GM18511 (cell line): ENCODE data around the gene GOLM1.
"Not testable (repeated sequence)": the region's sequence is repeated elsewhere in the genome, so short reads cannot be mapped to it uniquely, and the experiment has no call there.

Experiments
- ATAC-seq: cut with Tn5 transposase; IDR thresholded peaks from one replicate; pipeline ENCODE4 v1.9.1; 2021; ENCODE audit warnings: mild to moderate bottlenecking, moderate library complexity; ENCODE audit not compliant: unreplicated experiment

GOLM1 gene

DNA sequence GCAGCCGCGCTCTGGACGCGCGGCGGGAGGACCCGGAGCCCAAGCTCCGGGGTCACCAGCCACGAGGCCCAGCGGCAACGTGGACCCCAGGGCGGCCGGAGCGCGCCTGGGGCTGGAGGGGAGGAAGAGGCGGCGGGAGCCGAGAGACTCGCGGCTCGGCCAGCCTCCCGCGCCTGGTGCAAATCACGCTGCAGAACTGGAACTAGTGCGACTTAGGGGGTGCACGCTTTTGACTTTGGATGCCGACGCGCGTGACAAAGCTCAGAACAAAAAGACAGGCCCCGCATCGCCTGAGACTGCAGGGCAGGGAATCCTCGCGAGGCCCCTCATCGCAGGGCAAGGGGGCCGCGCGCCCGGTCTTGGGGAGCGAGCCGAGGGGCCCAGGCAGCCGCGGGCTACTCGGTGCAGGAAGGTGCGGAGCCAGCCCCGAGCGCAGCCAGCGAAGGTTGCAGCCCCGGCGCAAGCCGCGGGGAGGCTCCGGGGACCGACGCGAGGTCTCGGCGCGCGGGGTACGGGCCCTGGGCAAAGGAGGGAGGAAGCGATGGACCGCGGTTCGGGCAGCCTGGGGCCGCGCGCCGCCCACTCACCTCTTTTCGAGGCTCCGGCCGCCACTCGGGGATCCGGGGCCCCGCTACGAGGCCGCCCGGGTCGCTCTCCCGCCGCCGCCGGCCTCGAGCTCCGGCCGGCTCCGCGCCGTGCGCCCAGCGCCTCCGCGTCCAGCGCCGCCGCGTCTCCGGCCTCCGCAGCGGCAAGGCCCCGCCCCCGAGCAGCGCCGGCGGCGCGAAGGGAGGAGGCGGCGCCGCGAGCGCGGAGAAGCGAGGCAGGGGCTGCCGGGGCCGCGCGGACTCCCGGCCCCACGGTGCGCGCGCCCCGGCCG is at the start of gene GOLM1:
TSS of gene GOLM1 (minus strand) at position 735 of the 877 bp plus-strand sequence. CDS start 20,238 bp downstream, outside the sequence.
- ATAC-seq: peak; percentile 75

GRCh38 chr9:86146671-86147070 is 47.3 kb upstream of the GOLM1 start:
- not testable (repeated sequence) for ATAC-seq

DNA sequence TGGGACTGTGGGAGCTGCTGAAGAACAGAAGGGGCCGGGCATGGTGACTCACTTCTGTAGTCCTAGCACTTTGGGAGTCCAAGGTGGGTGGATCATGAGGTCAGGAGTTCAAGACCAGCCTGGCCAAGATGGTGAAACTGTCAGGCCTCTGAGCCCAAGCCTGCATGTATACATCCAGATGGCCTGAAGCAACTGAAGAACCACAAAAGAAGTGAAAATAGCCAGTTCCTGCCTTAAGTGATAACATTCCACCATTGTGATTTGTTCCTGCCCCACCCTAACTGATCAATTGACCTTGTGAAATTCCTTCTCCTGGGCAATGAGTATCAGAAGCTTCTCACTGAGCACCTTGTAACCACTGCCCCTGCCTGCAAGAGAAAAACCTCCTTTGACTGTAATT is 46.6 kb upstream of the GOLM1 start:
- ATAC-seq: not testable (repeated sequence)

DNA sequence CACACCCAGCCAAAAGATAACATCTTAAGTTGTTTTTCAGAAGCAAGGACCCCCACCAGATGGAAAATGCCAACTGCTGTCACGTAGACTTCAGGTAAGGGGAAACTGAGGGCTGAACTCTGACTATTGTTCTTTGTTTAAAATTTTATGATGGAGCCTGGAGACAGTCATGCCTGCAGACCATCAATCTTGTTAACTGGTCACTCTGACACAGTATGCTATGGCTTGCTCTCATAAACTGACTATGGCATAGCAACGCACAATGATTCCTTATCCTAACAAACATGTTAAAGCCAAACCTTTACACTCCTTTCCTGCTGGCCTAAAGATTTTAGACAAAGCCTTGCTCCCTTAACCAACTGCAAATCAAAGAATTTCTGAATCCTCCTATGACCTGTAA is 43.6 kb upstream of the GOLM1 start:
- ATAC-seq: no peak

DNA sequence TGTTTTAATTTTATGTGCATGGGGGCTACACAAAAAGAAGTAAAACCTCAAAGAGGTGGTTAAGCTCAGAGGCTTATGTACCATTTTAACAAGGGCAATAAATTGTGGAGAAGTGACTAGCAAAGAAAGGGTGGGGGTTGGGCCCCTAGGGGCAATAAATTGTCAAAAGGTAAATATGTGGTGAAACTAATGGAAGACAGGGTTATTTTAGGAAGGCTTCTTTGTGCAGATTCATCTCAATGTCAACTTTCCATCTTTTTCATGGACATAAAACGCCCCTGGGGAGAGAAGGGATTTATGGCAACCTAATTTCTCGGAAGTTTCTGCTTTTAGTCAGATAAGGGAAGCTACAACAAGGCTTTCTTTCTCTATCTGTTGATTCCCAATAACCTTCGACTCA is 42.5 kb upstream of the GOLM1 start:
- no peak for ATAC-seq

GRCh38 chr9:86135371-86135770 is 36.0 kb upstream of the GOLM1 start:
- no peak for ATAC-seq

DNA sequence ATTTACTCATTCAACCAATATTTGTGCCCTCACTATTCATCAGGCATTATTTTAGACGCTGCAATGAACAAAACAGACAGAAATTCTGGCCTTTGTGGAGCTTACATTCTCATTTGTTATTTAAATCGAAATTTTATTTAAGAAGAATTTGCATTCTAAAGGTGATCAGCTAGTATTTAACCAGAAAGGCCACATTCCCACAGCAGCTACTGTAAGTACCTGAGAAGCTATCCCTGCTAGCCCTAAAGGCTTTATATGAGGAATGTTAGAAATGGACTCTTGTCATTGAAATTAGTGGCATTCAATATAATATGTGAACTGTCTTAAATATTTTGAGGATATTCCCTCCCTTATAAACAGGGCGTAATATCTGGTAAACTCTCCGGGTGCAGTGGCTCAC is 35.0 kb upstream of the GOLM1 start:
- ATAC-seq: no peak

GRCh38 chr9:86128235-86128822 is 29.0 kb upstream of the GOLM1 start:
- ATAC-seq: no peak

GRCh38 chr9:86126998-86127972 is 27.9 kb upstream of the GOLM1 start:
- no peak for ATAC-seq

DNA sequence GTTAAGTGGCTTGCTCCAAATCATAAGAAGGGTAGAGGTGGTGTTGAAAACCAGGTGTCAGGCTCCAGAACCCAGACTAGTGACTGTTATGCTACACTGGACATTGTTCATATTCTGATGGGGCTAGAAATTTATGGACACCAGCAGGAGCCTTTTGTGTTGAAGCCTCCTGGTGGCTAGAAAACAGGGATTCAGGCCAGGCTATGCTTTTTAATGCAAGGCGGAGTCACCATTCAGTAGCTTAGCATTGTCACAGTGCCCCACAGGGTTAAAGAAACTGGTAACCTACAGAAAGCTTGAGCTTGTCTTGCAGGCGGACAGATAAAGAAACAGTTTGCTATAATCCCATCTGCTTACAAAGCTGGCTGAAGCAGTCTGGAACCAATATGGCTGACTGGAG is 23.0 kb upstream of the GOLM1 start:
- no peak for ATAC-seq

- ATAC-seq: no peak
These were observed 20.1 kb upstream of the GOLM1 start for GRCh38 chr9:86119457-86119856.

DNA sequence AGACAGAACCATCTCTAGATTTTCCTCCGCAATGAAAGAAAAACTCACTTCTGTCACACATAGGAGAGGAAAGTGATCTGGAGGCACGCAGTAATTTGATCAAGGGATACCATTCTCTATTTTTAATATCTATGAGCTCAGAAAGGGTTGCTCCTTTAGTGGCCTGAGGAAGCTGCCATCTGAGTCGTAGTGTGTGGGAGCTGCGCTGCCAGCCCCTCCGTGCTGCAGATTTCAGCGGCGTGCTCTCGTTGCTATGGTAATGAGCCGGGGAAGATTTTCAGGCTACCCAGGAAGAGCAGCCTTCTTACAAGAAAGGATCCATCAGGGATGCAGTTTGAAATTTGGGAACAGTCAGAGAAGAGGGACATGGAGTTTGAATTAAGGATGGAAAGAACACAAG is 17.1 kb upstream of the GOLM1 start:
- ATAC-seq: no peak

DNA sequence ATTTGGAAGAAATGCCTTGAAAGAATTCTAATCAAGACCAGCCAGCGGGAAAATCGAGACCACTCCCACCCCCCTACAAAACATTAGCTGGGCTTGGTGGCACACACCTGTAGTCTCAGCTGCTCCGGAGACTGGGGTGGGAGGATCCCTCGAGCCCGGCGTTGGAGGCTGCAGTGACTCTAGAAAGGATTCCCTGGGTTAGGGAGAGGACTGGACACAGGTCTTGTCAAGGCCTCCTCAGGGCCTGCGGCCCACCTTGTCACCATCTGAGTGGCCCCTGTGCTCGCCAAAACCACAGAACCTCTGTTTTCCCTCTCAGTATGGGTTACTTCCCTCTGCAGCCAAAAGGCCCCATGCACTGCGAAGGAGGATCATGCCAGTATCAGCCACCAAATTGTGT is 16.5 kb upstream of the GOLM1 start:
- ATAC-seq: no peak

- ATAC-seq: no peak
These were observed 12.7 kb upstream of the GOLM1 start for GRCh38 chr9:86112057-86112456.

DNA sequence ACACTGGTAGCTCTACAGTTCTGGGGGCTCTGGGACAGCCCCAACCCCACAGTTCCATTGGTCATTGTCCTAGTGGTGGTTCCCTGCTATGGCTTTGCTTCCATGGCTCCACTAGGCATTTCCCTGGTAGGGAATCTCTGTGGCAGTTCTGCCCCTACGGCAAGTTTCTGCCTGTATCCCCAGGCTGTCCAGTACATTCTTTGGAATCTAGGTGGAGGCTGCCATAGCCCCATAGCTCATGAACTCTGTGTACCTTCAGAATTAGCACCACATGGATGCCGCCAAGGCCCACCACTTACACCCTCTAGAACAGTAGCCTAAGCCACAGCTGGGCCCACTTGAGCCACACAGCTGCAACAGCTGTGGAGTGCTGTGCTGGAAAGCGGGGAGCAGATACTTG is 3.3 kb upstream of the GOLM1 start:
- no peak for ATAC-seq

- peak; percentile 37 for ATAC-seq
These were observed 475 bp upstream of the GOLM1 start for GRCh38 chr9:86099701-86100364.

DNA sequence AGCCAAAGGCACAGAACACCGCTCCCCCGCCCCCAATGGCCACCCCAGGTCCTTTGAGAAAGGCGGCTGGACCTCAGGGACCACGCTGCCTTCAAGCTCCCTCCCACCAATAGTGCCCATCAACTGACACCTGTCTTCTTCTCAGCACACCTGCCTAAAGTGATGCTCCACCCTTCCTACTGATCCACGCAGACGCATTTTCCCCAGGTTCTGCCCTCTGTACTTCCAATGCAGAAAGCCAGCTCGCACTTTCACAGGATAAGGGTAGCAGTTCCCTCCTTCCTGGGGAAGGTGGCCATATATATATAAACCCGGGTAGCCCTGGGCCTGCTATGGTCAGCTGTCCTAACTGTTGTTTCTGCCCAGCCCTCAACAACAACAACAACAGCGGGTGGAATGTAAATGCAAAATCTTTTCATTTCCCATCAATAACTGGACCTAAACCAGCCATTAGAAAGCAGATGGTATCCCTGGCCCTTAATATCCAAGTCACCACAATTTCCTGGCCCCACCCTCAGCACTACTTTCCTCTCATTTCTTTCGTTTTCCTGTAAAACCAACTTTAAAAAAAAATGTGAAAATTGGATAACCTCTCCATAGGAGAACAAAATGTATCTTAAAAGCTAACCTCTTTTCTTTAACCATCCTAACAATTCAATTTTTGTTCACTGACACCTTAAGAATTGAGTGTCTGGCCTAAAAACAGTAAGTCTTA is 1.7 kb downstream of the GOLM1 start:
- ATAC-seq: no peak

DNA sequence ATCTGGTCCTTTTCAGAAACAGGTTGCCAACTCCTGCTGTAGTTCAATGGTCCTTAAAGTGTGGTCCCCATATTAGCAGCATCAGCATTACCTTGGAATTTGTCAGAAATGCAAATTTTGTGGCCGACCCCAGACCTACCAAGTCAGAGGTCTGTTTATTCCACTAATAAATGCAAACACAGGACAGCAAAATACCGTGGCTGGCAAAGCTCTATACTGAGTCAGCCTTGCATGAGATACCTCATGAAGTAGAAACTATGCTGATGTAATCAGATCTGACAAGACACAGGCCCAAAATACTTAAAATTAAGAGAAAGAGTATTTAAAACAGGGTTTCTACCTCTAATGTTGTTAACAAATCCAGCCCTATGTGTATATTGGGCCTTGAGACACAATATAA is 3.0 kb downstream of the GOLM1 start:
- no peak for ATAC-seq

- ATAC-seq: peak; percentile 73
These were observed 5.4 kb downstream of the GOLM1 start for GRCh38 chr9:86093788-86094555.
